Breast epithelium (tissue), 3 donors: ENCODE measurements around the gene MYO18B.

ENCODE experiments used
- CTCF ChIP-seq, 3 donors: fragments of 450-650 bp; IDR thresholded peaks; one replicate each; pipeline ENCODE4 v1.5.1; 2016 to 2017; ENCODE audit warnings: antibody characterized with exemption in 3 of 3, mild to moderate bottlenecking in 3 of 3, moderate library complexity in 3 of 3
- POLR2A ChIP-seq: fragments of 450-650 bp; IDR thresholded peaks from one replicate; pipeline ENCODE4 v1.6.1; 2016; ENCODE audit warnings: antibody characterized with exemption, mild to moderate bottlenecking, moderate library complexity
- POLR2AphosphoS5 ChIP-seq, 3 donors: sonication (generic); formaldehyde crosslinking; IDR thresholded peaks; one replicate each; pipeline ENCODE4 v1.6.1; 2017; ENCODE audit warnings: antibody characterized with exemption in 3 of 3

- TF ChIP-seq CTCF (IDR thresholded peaks at IDR 0.05): no peak
- TF ChIP-seq POLR2A: no peak
- no peak for TF ChIP-seq POLR2AphosphoS5 (IDR thresholded peaks at IDR 0.05)
Observed at GRCh38 chr22:26065847-26066246, 323.9 kb downstream of the MYO18B start.
